GM12875 (cell line): Measurements from ENCODE around the gene WARS2.

ENCODE experiments used
- H3K4me3 ChIP-seq: one replicate; pipeline ENCODE4 v1.5.1; 2011; ENCODE audit warnings: low read depth, low read length, control low read depth
- TF ChIP-seq, protein P1 (sequence below): IDR thresholded peaks from 2 replicates; pipeline ENCODE4 v1.5.1; 2011; ENCODE audit warnings: low read depth, mild to moderate bottlenecking, control low read depth, inconsistent platforms, low read length, moderate library complexity, borderline replicate concordance; ENCODE audit not compliant: insufficient read depth

WARS2 gene

DNA sequence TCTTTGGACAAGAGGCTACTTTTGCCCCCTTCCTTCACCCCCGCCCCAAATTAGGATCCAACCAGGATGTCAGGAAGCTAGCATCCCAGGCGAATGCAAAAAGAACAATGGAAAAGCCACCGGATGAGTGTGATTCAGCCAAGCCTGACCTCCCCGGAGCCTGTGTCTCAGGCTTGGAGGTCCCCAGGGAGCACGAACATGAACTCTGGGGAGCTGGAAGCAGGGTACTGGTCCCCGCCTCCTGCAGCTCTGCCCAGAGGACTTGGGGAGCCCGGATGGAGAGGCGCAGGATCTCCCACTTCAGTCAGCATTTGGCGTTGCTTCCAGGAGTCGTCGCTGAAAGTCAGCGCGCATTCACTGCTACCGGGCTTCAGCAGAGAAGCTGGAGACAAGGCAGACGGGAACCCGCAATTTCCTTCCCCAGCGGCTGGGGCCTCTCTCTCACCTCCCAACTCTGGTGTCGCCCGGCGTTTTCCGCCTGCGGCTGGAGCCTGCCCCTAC lies 150.5 kb downstream of the WARS2 start:
- H3K4me3 ChIP-seq: no peak overlapping the region
- TF ChIP-seq, protein P1, sequence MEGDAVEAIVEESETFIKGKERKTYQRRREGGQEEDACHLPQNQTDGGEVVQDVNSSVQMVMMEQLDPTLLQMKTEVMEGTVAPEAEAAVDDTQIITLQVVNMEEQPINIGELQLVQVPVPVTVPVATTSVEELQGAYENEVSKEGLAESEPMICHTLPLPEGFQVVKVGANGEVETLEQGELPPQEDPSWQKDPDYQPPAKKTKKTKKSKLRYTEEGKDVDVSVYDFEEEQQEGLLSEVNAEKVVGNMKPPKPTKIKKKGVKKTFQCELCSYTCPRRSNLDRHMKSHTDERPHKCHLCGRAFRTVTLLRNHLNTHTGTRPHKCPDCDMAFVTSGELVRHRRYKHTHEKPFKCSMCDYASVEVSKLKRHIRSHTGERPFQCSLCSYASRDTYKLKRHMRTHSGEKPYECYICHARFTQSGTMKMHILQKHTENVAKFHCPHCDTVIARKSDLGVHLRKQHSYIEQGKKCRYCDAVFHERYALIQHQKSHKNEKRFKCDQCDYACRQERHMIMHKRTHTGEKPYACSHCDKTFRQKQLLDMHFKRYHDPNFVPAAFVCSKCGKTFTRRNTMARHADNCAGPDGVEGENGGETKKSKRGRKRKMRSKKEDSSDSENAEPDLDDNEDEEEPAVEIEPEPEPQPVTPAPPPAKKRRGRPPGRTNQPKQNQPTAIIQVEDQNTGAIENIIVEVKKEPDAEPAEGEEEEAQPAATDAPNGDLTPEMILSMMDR: no peak

DNA sequence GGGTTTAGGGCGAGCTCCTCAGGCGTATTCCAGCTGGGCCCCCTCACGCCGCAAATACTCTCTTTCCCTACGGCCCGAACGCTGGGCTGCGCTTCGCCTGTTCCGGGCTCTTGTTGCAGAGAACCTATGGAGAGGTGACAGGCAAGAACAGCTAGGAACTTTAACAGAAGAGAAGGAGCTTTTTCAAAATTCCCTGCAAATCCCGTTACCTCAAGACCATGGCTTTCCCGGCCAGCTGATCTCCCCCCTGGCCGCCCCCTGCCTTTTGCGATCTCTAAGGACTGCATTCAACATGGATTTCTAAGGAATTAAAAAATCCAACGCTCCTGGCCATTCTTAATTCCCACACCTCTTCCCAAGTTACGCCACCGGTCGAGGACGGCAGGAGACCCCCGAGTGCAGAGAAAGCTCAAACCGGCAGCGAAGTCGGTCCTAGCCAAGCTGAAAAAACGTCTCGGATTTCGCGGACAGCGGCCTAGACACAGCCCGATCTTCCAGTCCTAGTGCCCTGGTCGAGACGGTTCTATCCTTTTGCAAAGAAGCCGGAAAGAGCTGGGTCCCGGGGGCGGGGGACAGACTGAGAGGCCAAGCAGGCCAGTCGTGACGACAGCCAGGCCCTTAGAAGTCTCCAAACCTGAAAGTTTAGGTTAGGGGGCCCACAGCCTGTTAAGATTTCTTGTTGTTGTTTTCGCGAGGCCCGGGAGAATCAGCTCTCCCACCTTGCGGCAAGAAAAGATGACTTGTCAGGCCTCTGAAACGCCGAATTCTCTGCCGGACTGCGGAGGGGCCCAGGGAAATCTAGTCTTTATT lies 151.2 kb downstream of the WARS2 start:
- H3K4me3 ChIP-seq: no peak overlapping the region
- TF ChIP-seq, protein P1: no peak

DNA sequence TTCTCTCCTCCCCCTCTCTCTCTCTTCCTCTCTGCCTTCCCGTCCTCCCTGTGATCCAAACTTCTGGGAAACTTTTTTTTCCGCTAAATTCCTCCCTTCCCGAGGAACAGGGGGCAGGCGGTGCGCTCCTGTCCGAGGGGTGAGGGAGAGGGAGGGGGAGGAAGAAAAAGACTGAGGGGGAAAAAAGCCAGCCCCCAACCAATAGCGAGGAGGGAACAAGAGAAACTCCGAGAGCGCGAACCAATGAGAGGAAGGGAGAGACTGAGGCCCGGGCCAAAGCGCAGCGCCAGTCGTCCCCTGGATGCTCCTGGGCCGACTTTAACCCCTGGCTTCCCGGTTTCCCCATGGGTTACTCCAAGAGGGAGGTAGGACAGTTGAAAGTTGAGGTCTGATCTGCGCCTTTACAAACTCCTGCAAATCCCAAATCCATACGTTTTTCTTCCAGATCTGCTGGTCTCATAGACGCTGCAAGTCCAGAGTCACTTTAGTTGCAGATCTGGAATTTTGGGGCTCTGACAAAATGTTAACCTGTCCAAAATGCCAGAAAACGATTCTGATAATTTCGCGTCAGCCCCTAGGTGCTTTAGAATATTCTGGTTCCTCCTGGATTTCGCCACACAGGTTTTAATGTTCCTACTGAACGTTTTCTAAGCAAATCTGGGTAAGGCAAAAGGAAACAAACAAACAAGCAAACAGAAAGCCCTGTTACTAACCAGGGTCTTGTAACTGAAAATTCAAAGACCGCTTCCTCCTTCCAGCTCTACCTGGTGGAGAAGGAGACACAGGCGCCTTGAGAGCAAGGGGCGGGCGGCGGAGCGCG lies 152.1 kb downstream of the WARS2 start, which contains the start of gene TBX15:
Gene TBX15 (minus strand): TSS at position 158 of the 820 bp plus-strand sequence. CDS start 548 bp downstream, outside the sequence.
- no peak within 1 kb of the TSS for H3K4me3 ChIP-seq
- TF ChIP-seq, protein P1: no peak

DNA sequence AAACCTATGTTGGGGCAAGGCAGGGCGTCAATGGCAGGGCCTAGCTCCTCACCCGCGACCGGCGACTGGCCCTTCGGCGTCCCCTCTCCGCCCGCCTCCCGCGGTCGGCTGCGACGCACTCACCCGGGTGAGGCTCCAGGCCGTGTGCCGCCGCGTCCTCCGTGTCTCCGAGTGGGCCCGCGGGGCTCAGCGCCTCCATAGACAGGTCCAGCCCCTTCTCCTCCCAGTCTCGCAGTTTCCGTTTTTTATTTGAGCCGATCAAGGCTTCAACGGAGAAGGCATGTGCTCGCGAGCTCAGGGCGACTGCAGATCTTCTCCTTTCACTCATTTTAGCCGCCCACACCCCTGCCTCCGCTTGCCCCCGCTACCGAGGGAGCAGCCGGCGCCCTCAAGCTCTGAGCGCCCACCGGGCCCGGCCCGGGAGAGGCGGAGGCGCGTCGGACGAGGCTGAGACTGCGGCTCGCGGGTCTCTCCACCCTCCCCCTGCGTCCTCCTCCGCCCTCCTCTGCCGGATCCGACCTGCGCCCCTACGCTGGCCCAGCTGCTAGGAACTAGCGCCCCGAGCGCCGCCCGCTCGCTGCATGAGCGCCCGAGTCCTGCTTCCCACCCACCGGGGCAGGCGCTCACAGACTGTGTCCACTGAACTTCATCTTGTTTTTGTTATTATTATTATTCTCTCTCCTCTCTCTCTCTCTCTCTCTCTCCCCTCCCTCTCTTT lies 152.8 kb downstream of the WARS2 start:
- TF ChIP-seq, protein P1: no peak
- H3K4me3 ChIP-seq: no peak overlapping the region

DNA sequence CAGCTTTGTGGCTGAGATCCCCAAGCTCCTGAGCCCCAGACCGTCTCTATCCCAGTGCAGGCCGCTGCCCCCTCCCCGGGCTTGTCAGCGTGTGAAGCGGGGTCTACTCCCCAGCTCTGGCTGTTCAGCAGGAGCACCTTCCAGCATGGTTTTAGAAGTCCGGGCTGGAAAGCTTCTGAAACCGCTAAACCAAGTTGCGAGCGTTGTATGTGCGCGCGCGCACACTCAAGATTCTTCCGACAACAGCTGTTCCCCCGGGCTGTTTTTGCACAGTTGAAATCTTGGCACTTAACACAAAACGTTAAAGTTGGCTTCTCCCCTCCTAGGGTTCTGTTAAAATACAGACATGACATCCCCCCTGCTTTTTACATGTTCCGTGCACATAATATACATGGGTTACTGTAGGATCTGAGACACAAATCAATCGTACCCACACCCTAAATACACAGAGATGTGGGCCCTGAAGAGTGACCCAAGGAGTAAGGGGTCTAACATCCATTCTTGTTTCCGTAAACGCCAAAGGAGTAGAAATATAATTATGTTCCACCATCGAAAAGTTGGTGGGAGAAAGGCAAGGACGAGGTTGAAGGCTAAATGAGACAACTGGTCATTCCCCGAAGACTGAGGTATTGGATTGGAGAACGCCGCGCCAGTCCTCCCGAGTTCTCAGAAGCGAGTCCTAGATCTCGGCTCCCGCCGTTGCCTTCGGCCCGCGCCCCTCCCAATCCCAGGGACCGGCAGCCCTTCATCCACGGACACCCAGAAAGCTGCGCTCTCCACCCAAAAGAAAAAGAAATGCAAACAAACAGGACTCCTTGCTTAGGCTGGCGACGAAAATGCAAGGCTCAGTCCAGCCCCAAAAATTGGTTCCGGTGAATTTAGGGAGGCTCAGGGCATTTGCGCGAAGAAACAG lies 153.6 kb downstream of the WARS2 start:
- H3K4me3 ChIP-seq: no peak overlapping the region
- TF ChIP-seq, protein P1: no peak

DNA sequence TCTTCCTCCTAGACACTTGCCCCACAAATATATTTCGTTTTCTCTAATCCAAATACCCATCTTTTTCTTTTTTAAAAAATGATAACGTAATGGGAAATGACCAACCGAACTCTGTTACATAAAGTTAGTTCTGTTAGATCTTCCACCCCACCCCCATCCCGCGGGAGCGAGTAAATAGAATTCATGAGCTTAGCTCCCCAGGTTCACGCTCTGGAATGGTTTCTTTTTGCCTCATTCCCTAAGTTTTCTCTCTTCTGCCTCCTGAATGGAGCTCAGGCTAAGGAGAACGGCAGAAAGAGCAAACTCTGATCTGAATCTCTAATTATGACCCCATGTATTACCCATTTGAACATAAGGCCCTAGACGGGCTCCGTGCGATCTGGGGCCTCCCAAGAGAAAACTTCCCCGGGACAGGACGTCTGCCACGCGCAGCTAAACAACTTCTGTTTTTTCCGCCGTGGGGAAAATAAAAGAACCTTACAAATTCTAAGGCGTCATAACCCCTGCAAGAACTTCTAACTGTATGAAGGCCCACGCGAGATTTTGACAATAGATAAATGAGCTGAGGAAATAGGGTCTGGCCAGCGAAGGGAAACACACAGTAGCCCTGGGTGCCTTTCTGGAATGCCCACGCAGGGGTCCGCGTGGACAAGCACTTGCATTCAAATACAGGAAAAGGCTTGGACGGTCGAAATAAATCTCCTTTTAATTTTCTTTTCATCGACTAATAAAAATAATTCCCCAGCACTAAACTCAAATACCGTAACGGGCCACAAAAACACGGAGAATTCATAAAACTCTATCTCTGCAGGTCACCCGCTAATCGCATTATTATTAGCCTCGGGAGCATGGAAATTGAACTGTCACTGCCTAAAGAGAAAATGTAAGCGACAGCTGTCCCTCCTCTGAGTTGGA lies 154.6 kb downstream of the WARS2 start:
- TF ChIP-seq, protein P1: no peak
- no peak overlapping the region for H3K4me3 ChIP-seq
